ENCODE measurements around the gene FGFR2.

FGFR2 gene

GRCh38 chr10:121639416-121639815, 41.2 kb upstream of the FGFR2 start:
- no peak for DNase-seq

GRCh38 chr10:121637437-121637836, 39.2 kb upstream of the FGFR2 start:
- peaks cover 5% of the 10 kb centered on the region for H3K27me3 Mint-ChIP-seq (ENCODE audit: low read depth, poor library complexity)
- no peak overlapping the region for H3K4me3 Mint-ChIP-seq
- H3K27ac Mint-ChIP-seq, result no peak overlapping the region
- TF ChIP-seq CTCF (IDR thresholded peaks at IDR 0.05), result no peak
- DNase-seq, result no peak
- H3K36me3 Mint-ChIP-seq (ENCODE audit: low read depth), result peaks cover 19% of the 10 kb centered on the region
- peaks cover 51% of the 10 kb centered on the region for H3K9me3 Mint-ChIP-seq
- peaks cover 12% of the 10 kb centered on the region for H3K4me1 Mint-ChIP-seq

More at GRCh38 chr10:121639416-121639815, 41.2 kb upstream of the FGFR2 start:
- H3K36me3 Mint-ChIP-seq (ENCODE audit: low read depth), result peaks cover 19% of the 10 kb centered on the region
- H3K4me3 Mint-ChIP-seq, result no peak overlapping the region
- no peak overlapping the region for H3K27ac Mint-ChIP-seq
- peaks cover 9% of the 10 kb centered on the region for H3K4me1 Mint-ChIP-seq
- no peak for TF ChIP-seq CTCF (IDR thresholded peaks at IDR 0.05)
- peaks cover 9% of the 10 kb centered on the region for H3K27me3 Mint-ChIP-seq (ENCODE audit: low read depth, poor library complexity)
- H3K9me3 Mint-ChIP-seq, result peaks cover 51% of the 10 kb centered on the region

- Mint-ChIP-seq H3K4me3 (no peak overlapping the region), H3K27ac (no peak overlapping the region), H3K36me3 (ENCODE audit: low read depth) (peaks cover 9% of the 10 kb centered on the region), H3K27me3 (ENCODE audit: low read depth, poor library complexity) (peaks cover 6% of the 10 kb centered on the region), H3K9me3 (peaks cover 19% of the 10 kb centered on the region), H3K4me1 (peaks cover 36% of the 10 kb centered on the region)
- DNase-seq, result no peak
- no peak for TF ChIP-seq CTCF (IDR thresholded peaks at IDR 0.05)
These were observed 34.8 kb upstream of the FGFR2 start for GRCh38 chr10:121633056-121633455.

- H3K4me1 Mint-ChIP-seq, result peaks cover 45% of the 10 kb centered on the region
- H3K9me3 Mint-ChIP-seq, result peaks cover 6% of the 10 kb centered on the region
- H3K27ac Mint-ChIP-seq, result no peak overlapping the region
- TF ChIP-seq CTCF (IDR thresholded peaks at IDR 0.05), result no peak
- H3K27me3 Mint-ChIP-seq (ENCODE audit: low read depth, poor library complexity), result peaks cover 11% of the 10 kb centered on the region
- no peaks in the 10 kb centered on the region for H3K36me3 Mint-ChIP-seq (ENCODE audit: low read depth)
- no peak overlapping the region for H3K4me3 Mint-ChIP-seq
- DNase-seq, result no peak
These were observed 33.3 kb upstream of the FGFR2 start for GRCh38 chr10:121631365-121632029.

- no peaks in the 10 kb centered on the region for H3K36me3 Mint-ChIP-seq (ENCODE audit: low read depth)
- no peak for TF ChIP-seq CTCF (IDR thresholded peaks at IDR 0.05)
- DNase-seq, result no peak
- H3K9me3 Mint-ChIP-seq, result no peaks in the 10 kb centered on the region
- no peak overlapping the region for H3K27ac Mint-ChIP-seq
- H3K4me3 Mint-ChIP-seq, result no peak overlapping the region
- H3K27me3 Mint-ChIP-seq (ENCODE audit: low read depth, poor library complexity), result peaks cover 21% of the 10 kb centered on the region
- H3K4me1 Mint-ChIP-seq, result peaks cover 51% of the 10 kb centered on the region
These were observed 30.6 kb upstream of the FGFR2 start for GRCh38 chr10:121628859-121629258.

Measured in nephron progenitor cell (in vitro differentiated cells).